Spleen (tissue), 7 donors: ENCODE measurements around the gene CMIP.

Experiments
- POLR2A ChIP-seq, 3 donors: fragments of 450-650 bp; IDR thresholded peaks; one replicate each; pipeline ENCODE4 v1.5.1; 2017; ENCODE audit warnings: antibody characterized with exemption in 3 of 3, mild to moderate bottlenecking in 1 of 3
- TF ChIP-seq, protein P1 (sequence below), 11 experiments: fragments of 200-600 bp in 7 of 11; fragments of 450-650 bp in 4 of 11; sonication (generic) in 4 of 11; IDR thresholded peaks in 8 of 11; conservative IDR thresholded peaks in 3 of 11; 1 replicate in 7 of 11; 2 replicates in 4 of 11; pipeline versions ENCODE4 v1.4.0 to v1.8.0; 2016 to 2021; ENCODE audit warnings: antibody characterized with exemption in 11 of 11, inconsistent platforms in 4 of 11, mild to moderate bottlenecking in 1 of 11
- donor health status: DM: no; HTN: no; CAD: no; lungs with moderate emphysema.
- donor health status: DM: no; HTN: no; CAD: no.
- donor health status: DM: no; HTN: no; CAD: no.

DNA sequence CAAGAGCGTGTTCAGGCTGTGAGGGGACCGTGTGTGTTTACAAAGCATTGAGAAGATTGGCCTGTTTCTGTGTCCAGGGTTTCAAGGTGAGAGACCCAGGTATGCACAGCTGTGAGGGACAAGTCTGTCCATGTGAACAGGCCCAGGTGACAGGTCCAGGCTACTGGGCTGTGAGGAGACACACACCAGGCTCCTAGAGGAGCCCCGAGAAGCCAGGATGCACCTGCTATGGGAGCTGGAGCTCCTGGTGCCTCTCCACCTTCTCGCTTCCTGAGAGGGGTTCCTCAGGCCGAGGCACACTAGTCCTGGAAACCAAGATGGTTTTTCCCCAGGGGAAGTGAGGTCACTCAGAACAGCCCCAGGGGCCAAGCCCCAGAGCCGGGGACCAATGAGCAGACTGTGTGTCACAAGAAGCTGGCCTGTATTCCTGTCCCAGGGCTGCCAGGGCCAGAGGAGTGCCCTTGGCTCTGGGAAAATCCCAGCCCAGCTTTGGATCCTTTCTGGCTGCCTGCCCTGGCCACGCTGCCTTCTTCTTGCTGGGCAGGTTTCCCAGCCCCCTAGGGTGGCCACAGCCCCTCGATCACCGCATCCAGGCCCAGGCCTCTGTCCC is 181.0 kb downstream of the CMIP start:
- TF ChIP-seq POLR2A (IDR thresholded peaks at IDR 0.05), result no peak
- TF ChIP-seq, protein P1, sequence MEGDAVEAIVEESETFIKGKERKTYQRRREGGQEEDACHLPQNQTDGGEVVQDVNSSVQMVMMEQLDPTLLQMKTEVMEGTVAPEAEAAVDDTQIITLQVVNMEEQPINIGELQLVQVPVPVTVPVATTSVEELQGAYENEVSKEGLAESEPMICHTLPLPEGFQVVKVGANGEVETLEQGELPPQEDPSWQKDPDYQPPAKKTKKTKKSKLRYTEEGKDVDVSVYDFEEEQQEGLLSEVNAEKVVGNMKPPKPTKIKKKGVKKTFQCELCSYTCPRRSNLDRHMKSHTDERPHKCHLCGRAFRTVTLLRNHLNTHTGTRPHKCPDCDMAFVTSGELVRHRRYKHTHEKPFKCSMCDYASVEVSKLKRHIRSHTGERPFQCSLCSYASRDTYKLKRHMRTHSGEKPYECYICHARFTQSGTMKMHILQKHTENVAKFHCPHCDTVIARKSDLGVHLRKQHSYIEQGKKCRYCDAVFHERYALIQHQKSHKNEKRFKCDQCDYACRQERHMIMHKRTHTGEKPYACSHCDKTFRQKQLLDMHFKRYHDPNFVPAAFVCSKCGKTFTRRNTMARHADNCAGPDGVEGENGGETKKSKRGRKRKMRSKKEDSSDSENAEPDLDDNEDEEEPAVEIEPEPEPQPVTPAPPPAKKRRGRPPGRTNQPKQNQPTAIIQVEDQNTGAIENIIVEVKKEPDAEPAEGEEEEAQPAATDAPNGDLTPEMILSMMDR (IDR thresholded peaks at IDR 0.05 in 8 of 11, conservative IDR thresholded peaks at IDR 0.05 in 3 of 11), result no peak
